ENCODE results near the gene RRP8.

The RRP8 gene

DNA sequence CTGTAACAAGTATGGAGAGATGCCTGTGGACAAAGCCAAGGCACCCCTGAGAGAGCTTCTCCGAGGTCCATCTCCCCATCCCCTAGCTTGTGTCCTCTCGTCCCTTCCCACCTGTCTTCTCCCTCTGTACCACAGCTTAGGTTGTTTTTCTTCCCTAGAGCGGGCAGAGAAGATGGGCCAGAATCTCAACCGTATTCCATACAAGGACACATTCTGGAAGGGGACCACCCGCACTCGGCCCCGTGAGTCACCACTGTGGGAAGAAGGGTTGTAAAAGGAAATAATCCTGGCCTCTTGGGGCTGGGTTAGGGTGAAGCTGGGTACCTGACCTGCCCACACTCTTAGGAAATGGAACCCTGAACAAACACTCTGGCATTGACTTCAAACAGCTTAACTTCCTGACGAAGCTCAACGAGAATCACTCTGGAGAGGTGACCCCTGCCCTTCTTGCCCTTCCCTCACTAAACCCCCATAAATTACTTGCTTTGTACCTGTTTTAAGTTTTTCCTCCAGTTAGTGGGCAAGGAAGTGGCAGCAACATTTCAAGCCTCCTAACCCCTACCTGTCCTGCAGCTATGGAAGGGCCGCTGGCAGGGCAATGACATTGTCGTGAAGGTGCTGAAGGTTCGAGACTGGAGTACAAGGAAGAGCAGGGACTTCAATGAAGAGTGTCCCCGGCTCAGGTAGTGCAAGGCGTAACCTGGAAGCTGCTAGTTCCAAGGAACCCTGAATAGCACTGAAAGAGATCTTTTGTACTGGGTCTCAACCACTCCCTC is 5.5 kb upstream of the RRP8 start:
- peaks cover 40 to 41% of the 10 kb centered on the region in 2 donors for H3K36me3 ChIP-seq (ENCODE audit: control insufficient read depth in 2 of 2, insufficient read depth in 2 of 2, low read length in 2 of 2)
- H3K27ac ChIP-seq (ENCODE audit: low read length): peak overlapping the region; percentile 100
- H3K4me1 ChIP-seq (ENCODE audit: control insufficient read depth, insufficient read depth, low read length): peaks cover 75% of the 10 kb centered on the region
- H3K9me3 ChIP-seq (ENCODE audit: control insufficient read depth in 2 of 2, low read length in 2 of 2): no peaks in the 10 kb centered on the region
- H3K27me3 ChIP-seq (ENCODE audit: control insufficient read depth in 1 of 2, insufficient read depth in 2 of 2, low read length in 2 of 2): no peaks in the 10 kb centered on the region
- H3K9ac ChIP-seq (ENCODE audit: low read length in 2 of 2): peak overlapping the region; percentile 1 to 98
- peak overlapping the region; percentile 12 to 16 for H3K4me3 ChIP-seq (ENCODE audit: low read length in 2 of 2)

DNA sequence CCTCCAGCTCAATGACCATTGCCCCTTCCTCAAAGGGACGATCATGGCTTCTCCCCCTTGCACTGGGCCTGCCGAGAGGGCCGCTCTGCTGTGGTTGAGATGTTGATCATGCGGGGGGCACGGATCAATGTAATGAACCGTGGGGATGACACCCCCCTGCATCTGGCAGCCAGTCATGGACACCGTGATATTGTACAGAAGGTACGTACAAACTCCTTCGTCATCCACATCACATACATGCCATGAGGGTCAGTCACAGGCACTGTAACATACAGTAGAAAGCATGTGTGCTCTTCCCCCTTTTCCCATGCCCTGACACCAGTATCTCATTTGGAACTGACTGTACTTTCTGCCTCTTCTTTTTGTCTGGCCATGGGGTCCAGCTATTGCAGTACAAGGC is 4.6 kb upstream of the RRP8 start:
- H3K4me1 ChIP-seq (ENCODE audit: control insufficient read depth, insufficient read depth, low read length): peaks cover 68% of the 10 kb centered on the region
- peak overlapping the region; percentile 100 for H3K27ac ChIP-seq (ENCODE audit: low read length)
- H3K9ac ChIP-seq (ENCODE audit: low read length in 2 of 2): peak overlapping the region; percentile 1 to 98
- H3K4me3 ChIP-seq (ENCODE audit: low read length in 2 of 2): peak overlapping the region; percentile 16 to 17
- no peaks in the 10 kb centered on the region for H3K27me3 ChIP-seq (ENCODE audit: control insufficient read depth in 1 of 2, insufficient read depth in 2 of 2, low read length in 2 of 2)
- H3K36me3 ChIP-seq (ENCODE audit: control insufficient read depth in 2 of 2, insufficient read depth in 2 of 2, low read length in 2 of 2): peaks cover 40 to 41% of the 10 kb centered on the region in 2 donors
- no peaks in the 10 kb centered on the region for H3K9me3 ChIP-seq (ENCODE audit: control insufficient read depth in 2 of 2, low read length in 2 of 2)

DNA sequence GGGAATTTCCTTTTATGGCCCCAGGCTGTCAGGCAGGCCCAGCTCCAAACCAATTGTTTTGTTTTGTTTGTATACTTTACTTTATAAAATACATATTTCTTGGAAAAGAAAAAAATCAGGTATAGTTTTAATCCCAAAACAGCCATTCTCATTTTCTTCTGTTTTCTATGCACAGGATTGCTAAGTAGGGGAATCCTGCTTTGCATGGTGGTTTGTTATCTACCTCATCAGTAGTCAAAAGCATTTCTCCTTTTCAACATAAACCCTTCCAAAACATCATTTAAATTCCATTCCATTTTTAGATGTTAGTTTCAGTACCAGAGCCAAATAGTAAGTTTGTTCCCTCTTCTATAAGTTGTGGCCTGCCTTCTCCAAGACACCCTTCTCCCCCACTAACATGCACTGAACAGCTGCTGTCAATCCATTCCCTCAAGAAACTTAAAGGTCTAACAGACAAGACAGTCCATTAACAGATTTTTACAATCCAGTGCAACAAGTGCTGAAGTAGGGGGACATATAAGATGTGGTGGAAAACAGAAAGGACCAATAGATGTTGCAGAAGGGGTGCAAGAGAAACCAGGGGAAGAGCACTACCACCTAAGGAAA is 3.9 kb upstream of the RRP8 start:
- peak overlapping the region; percentile 1 to 98 for H3K9ac ChIP-seq (ENCODE audit: low read length in 2 of 2)

DNA sequence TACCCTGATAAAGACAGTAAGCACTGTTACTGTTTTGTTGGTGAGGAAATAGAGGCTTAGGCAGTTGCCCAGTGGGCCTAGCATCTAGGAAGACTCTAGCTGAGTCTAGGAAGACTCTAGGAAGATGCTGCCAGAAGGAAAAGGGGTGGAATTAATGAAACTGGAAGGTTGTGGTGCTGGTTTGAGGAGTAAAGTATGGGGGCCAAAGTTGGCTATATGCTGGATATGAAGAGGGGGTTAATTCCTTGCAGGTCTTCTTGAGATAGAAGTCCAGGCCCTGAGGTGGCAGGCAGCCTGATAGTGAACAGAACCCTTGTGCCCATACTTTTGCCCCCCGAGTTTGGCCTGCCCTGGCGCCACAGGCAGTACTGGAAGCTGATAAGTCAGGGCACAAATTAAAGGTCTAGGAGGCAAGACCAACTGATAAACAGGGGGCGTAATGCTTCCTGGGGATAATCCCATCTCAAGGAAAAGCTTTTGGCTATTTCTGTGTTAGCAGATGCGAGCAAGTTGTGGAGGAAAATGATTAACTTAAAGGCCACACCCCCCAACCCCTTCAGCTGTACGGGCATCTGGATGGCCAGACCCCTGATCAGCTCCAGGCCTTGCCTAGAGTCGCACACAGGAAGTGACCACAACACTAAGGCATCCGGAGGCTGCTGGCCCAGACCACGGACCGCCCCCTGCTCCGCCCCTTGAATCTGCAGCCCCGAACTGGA is 3.2 kb upstream of the RRP8 start:
- H3K27ac ChIP-seq (ENCODE audit: low read length): peak overlapping the region; percentile 100
- peaks cover 42% of the 10 kb centered on the region in 2 donors for H3K36me3 ChIP-seq (ENCODE audit: control insufficient read depth in 2 of 2, insufficient read depth in 2 of 2, low read length in 2 of 2)
- no peaks in the 10 kb centered on the region for H3K9me3 ChIP-seq (ENCODE audit: control insufficient read depth in 2 of 2, low read length in 2 of 2)
- peaks cover 70% of the 10 kb centered on the region for H3K4me1 ChIP-seq (ENCODE audit: control insufficient read depth, insufficient read depth, low read length)
- no peaks in the 10 kb centered on the region for H3K27me3 ChIP-seq (ENCODE audit: control insufficient read depth in 1 of 2, insufficient read depth in 2 of 2, low read length in 2 of 2)
- peak overlapping the region; percentile 77 to 100 for H3K4me3 ChIP-seq (ENCODE audit: low read length in 2 of 2)
- H3K9ac ChIP-seq (ENCODE audit: low read length in 2 of 2): peak overlapping the region; percentile 92 to 98

More for the DNA sequence above, 3.9 kb upstream of the RRP8 start:
- Histone ChIP-seq H3K4me1 (ENCODE audit: control insufficient read depth, insufficient read depth, low read length) (peaks cover 66% of the 10 kb centered on the region), H3K4me3 (ENCODE audit: low read length in 2 of 2) (peak overlapping the region; percentile 16 to 56), H3K36me3 (ENCODE audit: control insufficient read depth in 2 of 2, insufficient read depth in 2 of 2, low read length in 2 of 2) (peaks cover 40 to 41% of the 10 kb centered on the region in 2 donors), H3K9me3 (ENCODE audit: control insufficient read depth in 2 of 2, low read length in 2 of 2) (no peaks in the 10 kb centered on the region), H3K27ac (ENCODE audit: low read length) (peak overlapping the region; percentile 100), H3K27me3 (ENCODE audit: control insufficient read depth in 1 of 2, insufficient read depth in 2 of 2, low read length in 2 of 2) (no peaks in the 10 kb centered on the region)

DNA sequence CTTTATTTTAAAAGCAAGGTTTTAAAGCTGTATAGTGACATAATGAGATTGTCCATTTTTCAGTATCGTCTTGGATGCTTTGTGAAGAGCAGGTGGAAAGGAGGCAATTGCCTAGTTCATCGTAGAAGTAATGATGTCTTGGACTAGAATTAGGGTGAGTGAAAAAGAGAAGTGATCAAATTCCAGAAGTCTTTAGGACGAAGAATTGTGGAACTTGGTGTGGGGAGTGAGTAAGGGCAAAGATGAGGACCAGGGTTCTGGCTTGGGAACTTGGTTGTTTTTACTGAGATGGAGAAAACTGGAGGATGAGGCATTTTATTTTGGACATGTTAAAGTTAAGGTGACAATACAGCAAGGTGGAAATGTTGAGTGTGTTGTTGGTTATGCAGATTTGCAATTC is 1.4 kb upstream of the RRP8 start:
- Histone ChIP-seq H3K4me3 (ENCODE audit: low read length in 2 of 2) (peak overlapping the region; percentile 77 to 100), H3K9ac (ENCODE audit: low read length in 2 of 2) (peak overlapping the region; percentile 98 to 100), H3K4me1 (ENCODE audit: control insufficient read depth, insufficient read depth, low read length) (peaks cover 66% of the 10 kb centered on the region), H3K36me3 (ENCODE audit: control insufficient read depth in 2 of 2, insufficient read depth in 2 of 2, low read length in 2 of 2) (peaks cover 45% of the 10 kb centered on the region in 2 donors), H3K27ac (ENCODE audit: low read length) (peak overlapping the region; percentile 100), H3K9me3 (ENCODE audit: control insufficient read depth in 2 of 2, low read length in 2 of 2) (no peaks in the 10 kb centered on the region), H3K27me3 (ENCODE audit: control insufficient read depth in 1 of 2, insufficient read depth in 2 of 2, low read length in 2 of 2) (no peaks in the 10 kb centered on the region)

DNA sequence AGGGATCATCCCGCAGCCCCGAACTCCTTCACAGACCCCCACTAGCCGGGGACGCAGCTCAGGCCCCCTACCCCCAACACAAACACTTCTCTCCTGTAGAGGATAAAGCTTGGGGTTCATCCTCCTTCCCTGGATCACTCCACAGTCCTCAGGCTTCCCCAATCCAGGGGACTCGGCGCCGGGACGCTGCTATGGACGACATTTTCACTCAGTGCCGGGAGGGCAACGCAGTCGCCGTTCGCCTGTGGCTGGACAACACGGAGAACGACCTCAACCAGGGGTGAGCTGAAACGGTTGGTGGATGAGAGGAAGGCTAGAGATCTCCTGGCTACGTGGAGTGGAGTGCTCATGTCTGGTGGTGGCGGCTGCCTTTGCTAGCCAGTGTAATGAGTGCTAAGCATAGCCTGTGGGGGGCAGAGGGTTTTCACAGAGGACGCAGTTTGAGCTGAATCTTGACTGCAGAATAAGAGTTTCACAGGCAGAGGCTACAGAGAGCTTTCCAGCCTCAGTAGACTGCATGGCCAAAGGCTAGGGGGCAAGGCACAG is 738 bp upstream of the RRP8 start:
- H3K36me3 ChIP-seq (ENCODE audit: control insufficient read depth in 2 of 2, insufficient read depth in 2 of 2, low read length in 2 of 2): peaks cover 45% of the 10 kb centered on the region in 2 donors
- H3K9me3 ChIP-seq (ENCODE audit: control insufficient read depth in 2 of 2, low read length in 2 of 2): no peaks in the 10 kb centered on the region
- H3K4me3 ChIP-seq (ENCODE audit: low read length in 2 of 2): peak overlapping the region; percentile 77 to 100
- H3K4me1 ChIP-seq (ENCODE audit: control insufficient read depth, insufficient read depth, low read length): peaks cover 63% of the 10 kb centered on the region
- no peaks in the 10 kb centered on the region for H3K27me3 ChIP-seq (ENCODE audit: control insufficient read depth in 1 of 2, insufficient read depth in 2 of 2, low read length in 2 of 2)
- H3K9ac ChIP-seq (ENCODE audit: low read length in 2 of 2): peak overlapping the region; percentile 98 to 100
- peak overlapping the region; percentile 100 for H3K27ac ChIP-seq (ENCODE audit: low read length)

DNA sequence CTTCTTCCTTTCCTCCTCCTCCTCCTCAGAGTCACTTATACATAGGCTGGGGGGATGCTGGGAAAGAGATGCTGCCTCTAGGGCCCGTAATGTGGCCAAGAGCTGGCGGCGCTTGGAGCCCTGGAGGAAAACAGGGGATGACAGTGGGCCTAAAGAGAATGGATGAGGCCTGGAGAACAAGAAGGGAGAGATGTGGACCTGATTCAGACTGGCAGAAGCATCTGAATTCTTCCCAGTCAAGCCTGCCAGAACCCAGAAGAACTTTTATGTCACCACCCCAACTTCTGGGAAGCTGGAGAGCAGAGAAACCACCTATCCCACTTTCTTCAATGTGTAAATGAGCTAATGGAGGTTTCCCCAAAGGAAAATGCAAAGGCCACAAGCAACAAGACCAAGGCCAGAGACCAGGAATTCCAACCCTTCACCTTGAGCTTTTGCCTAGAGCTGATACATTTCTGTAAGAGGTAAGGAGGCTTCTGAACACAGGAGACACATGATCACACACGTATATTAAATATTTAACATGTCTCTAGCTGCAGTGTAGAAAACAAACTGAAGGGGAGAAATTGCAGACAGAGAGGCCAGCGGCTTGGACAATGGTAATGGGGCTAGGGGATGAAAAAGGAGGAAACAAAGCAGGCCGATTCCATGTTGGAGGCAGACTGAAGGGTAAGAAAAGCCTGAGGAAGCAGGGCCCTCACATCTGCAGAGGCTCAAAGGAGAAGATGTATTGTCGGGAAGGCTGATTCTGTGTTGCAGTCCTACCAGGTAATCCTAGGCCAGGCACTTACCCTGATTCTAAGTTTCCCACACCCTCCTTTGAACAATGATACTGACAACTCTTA is 1.1 kb downstream of the RRP8 start:
- H3K36me3 ChIP-seq (ENCODE audit: control insufficient read depth in 2 of 2, insufficient read depth in 2 of 2, low read length in 2 of 2): peaks cover 36 to 38% of the 10 kb centered on the region in 2 donors
- peak overlapping the region; percentile 98 for H3K9ac ChIP-seq (ENCODE audit: low read length in 2 of 2)
- peaks cover 61% of the 10 kb centered on the region for H3K4me1 ChIP-seq (ENCODE audit: control insufficient read depth, insufficient read depth, low read length)
- no peaks in the 10 kb centered on the region for H3K27me3 ChIP-seq (ENCODE audit: control insufficient read depth in 1 of 2, insufficient read depth in 2 of 2, low read length in 2 of 2)
- H3K4me3 ChIP-seq (ENCODE audit: low read length in 2 of 2): peak overlapping the region; percentile 84 to 100
- peak overlapping the region; percentile 100 for H3K27ac ChIP-seq (ENCODE audit: low read length)
- H3K9me3 ChIP-seq (ENCODE audit: control insufficient read depth in 2 of 2, low read length in 2 of 2): no peaks in the 10 kb centered on the region

DNA sequence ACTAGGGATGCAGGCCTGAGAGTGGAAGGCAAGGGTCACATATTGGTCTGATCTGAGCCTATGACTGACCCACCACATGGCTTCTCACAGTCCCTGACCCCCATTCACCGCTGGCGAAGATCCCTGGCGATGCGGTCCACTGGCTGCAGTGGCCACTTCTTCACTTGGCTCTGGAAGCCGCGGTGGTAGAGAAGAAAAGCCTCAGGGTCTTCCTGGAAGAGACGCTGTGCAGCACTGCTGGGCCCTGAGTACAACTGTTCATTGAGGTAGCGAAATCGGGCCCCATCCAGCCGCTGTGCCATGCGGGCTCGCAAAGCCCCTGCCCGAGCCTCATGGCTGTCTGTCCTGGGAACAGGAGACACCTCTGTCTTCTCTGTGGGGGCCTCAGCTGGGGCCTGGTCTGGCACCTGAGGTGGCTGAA is 2.4 kb downstream of the RRP8 start:
- Histone ChIP-seq H3K27ac (ENCODE audit: low read length) (peak overlapping the region; percentile 37), H3K4me3 (ENCODE audit: low read length in 2 of 2) (no peak overlapping the region), H3K27me3 (ENCODE audit: control insufficient read depth in 1 of 2, insufficient read depth in 2 of 2, low read length in 2 of 2) (no peaks in the 10 kb centered on the region), H3K9ac (ENCODE audit: low read length in 2 of 2) (no peak overlapping the region), H3K36me3 (ENCODE audit: control insufficient read depth in 2 of 2, insufficient read depth in 2 of 2, low read length in 2 of 2) (peaks cover 36 to 38% of the 10 kb centered on the region in 2 donors), H3K4me1 (ENCODE audit: control insufficient read depth, insufficient read depth, low read length) (peaks cover 65% of the 10 kb centered on the region), H3K9me3 (ENCODE audit: control insufficient read depth in 2 of 2, low read length in 2 of 2) (no peaks in the 10 kb centered on the region)

DNA sequence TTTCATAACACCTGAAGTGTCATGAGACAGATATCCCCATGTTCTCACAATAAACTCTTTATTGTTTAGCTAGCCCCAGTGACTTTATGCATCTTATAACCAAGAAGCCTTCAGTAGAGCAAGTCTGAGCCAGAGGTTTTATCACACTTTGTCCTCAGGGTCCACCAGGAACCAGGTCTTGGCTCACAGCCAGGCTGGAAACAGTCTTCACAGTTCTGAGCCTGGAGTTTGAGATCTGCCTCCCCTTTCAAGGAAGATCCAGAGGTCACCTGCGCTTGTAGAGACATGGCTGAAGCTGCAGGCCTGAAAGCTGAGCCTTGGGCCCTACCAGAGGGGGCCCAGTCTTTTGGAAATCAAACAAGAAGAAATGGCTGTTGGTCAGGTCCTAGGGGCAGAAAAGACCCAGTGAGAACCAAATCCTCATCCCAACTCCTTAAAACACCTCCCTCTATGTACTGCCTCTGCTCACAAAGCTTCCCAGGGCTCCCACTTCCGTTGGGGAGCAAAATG is 3.5 kb downstream of the RRP8 start:
- Histone ChIP-seq H3K27me3 (ENCODE audit: control insufficient read depth in 1 of 2, insufficient read depth in 2 of 2, low read length in 2 of 2) (no peaks in the 10 kb centered on the region), H3K4me3 (ENCODE audit: low read length in 2 of 2) (no peak overlapping the region), H3K4me1 (ENCODE audit: control insufficient read depth, insufficient read depth, low read length) (peaks cover 64% of the 10 kb centered on the region), H3K9me3 (ENCODE audit: control insufficient read depth in 2 of 2, low read length in 2 of 2) (no peaks in the 10 kb centered on the region), H3K36me3 (ENCODE audit: control insufficient read depth in 2 of 2, insufficient read depth in 2 of 2, low read length in 2 of 2) (peaks cover 36% of the 10 kb centered on the region in 2 donors), H3K9ac (ENCODE audit: low read length in 2 of 2) (no peak overlapping the region), H3K27ac (ENCODE audit: low read length) (peak overlapping the region; percentile 85)
